Measurements from ENCODE around the gene BCR. TPM values are rescaled to one million over a fixed set of nuclear protein-coding genes. Genes with fewer than 3 reads are reported as not detected.
A peak's percentile ranks its signal among the peaks of the same experiment; 100 is the strongest.

The BCR gene
- total RNA-seq, 1 experiment from 2014 or later, result 129 TPM

DNA sequence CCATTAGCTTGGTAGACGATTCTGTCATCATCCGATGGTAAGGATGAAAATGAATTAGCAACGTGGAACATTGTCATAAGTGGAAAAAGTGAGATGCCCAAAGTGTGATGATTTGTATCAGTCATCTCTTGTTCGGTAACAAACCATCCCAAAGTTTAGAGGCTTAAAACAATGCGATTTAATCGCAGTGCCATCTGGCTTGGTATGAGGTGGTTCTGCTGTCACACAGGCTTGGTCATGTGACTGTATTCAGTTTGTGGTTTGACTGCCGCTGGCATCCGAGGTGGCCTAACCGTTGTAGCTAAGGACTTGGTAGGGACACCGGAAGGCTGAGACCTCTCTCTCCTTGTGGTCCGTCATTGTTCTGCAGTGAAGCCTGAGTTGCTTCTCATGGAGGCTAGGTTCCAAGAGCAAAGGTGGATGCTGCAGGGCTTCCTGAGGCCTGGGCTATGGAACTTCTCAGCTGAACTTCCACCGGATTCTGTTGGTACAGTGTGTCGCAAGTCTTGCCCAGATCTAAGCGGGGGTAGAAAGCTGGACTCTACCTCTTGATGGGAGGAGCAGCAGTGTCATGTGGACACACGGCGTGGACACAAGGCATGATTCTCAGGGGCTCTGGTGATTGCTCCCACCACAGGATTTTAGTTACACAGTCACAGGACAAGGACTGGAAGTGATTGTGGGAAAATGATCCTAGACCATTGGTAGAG, 36.3 kb downstream of the BCR start:
- Mint-ChIP-seq H3K9me3 (no peaks in the 10 kb centered on the region), H3K27ac (peak overlapping the region; percentile 55), H3K27me3 (ENCODE audit: low read depth) (no peaks in the 10 kb centered on the region), H3K4me3 (no peak overlapping the region), H3K36me3 (no peaks in the 10 kb centered on the region), H3K4me1 (peaks cover 84% of the 10 kb centered on the region)
- ChIA-PET CTCF (interaction anchor here (1.1 to 1.4 kb wide), 2 partner anchors 60 to 417 kb away, joined by 3 read pairs; no protein-coding TSS in a partner anchor), POLR2A (interaction anchor here (0.9 kb wide), 1 partner anchor 26 kb away, joined by 3 read pairs; no protein-coding TSS in a partner anchor)
- DNase-seq (ENCODE audit: low spot score) (no peak), ATAC-seq (no peak)
- TF ChIP-seq ZNF138 (CRISPR knock-in tag; conservative IDR thresholded peaks at IDR 0.05) (no peak), GTF2I (CRISPR knock-in tag; conservative IDR thresholded peaks at IDR 0.05) (no peak), GABPB1 (CRISPR knock-in tag; IDR thresholded peaks at IDR 0.05) (peak; percentile 64), FOXJ3 (CRISPR knock-in tag; IDR thresholded peaks at IDR 0.05; ENCODE audit: borderline replicate concordance) (no peak)
- TF ChIP-seq, protein P1, sequence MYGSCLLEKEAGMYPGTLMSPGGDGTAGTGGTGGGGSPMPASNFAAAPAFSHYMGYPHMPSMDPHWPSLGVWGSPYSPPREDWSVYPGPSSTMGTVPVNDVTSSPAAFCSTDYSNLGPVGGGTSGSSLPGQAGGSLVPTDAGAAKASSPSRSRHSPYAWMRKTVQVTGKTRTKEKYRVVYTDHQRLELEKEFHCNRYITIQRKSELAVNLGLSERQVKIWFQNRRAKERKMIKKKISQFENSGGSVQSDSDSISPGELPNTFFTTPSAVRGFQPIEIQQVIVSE (CRISPR knock-in tag; IDR thresholded peaks at IDR 0.05; ENCODE audit: borderline replicate concordance), result no peak
- TF ChIP-seq, protein P2, sequence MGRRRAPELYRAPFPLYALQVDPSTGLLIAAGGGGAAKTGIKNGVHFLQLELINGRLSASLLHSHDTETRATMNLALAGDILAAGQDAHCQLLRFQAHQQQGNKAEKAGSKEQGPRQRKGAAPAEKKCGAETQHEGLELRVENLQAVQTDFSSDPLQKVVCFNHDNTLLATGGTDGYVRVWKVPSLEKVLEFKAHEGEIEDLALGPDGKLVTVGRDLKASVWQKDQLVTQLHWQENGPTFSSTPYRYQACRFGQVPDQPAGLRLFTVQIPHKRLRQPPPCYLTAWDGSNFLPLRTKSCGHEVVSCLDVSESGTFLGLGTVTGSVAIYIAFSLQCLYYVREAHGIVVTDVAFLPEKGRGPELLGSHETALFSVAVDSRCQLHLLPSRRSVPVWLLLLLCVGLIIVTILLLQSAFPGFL (CRISPR knock-in tag; IDR thresholded peaks at IDR 0.05; ENCODE audit: borderline replicate concordance), result no peak

DNA sequence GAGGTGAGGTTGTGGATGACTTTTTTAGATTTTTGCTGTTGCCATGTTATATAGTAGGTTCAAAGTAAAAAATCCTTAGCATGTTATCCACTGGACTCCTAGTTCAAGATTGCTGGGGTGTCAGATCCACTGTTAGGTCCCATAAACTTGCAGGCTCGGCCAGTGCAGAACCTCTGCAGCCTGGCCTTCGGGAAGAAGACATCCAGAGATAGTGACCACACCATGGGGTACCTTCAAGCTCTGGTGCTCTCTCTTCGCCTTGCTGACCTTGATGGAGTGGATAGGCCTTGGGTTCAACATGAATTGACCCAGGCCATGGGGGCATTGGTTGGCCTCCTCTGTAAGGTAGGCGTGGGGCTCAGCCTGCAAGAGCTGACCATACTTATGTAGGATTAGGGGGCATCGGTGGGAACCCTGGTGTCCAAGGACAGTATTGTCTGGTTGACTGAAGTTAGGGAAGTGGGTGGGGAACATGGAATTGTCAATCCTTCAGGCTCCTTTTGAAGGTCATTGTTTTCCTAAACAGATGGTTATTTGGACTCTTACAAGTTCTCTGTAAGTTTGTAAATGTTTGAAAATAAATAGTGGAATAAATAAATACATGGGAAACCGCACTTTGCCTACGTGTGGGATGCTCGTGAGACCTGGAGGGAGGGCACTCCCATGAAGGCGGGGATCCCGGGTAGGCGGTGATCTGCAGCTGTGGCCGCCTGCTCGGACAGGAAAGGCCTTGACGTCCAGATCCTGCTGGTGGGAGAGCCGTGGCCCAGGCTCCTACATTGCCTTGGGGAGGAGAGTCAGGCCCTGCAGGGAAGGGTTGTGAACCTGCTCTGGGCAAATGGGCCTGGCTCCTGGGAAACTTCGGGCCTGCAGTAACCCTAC, 37.1 kb downstream of the BCR start:
- Mint-ChIP-seq H3K4me1 (peaks cover 84% of the 10 kb centered on the region), H3K27ac (peak overlapping the region; percentile 55)
- CTCF ChIA-PET, result interaction anchor here (0.9 to 1.4 kb wide), 3 partner anchors 39 to 60 kb away, joined by 3 to 4 read pairs (median 3); no protein-coding TSS in a partner anchor

More for the DNA sequence above, 37.1 kb downstream of the BCR start:
- H3K9me3 Mint-ChIP-seq, result no peaks in the 10 kb centered on the region
- POLR2A ChIA-PET, result interaction anchor here (0.8 kb wide), 1 partner anchor 30 kb away, joined by 5 read pairs; no protein-coding TSS in a partner anchor
- ATAC-seq, result no peak
- H3K36me3 Mint-ChIP-seq, result no peaks in the 10 kb centered on the region
- DNase-seq (ENCODE audit: low spot score), result no peak
- TF ChIP-seq AFF4 (CRISPR knock-in tag; IDR thresholded peaks at IDR 0.05; ENCODE audit: borderline replicate concordance), result no peak
- peak; percentile 50; the same call in 1 of the 2 replicates for TF ChIP-seq ZNF121 (CRISPR knock-in tag; IDR thresholded peaks at IDR 0.05)
- H3K4me3 Mint-ChIP-seq, result no peak overlapping the region
- H3K27me3 Mint-ChIP-seq (ENCODE audit: low read depth), result no peaks in the 10 kb centered on the region

All from WTC11 (cell line).